HG03139 (cell line): ENCODE measurements around the gene NDUFA13.

ENCODE experiments used
- ATAC-seq: cut with Tn5 transposase; IDR thresholded peaks from one replicate; pipeline ENCODE4 v1.9.1; 2021; ENCODE audit not compliant: unreplicated experiment

Gene NDUFA13

GRCh38 chr19:19531951-19532805 lies 16.2 kb downstream of the NDUFA13 start:
- no peak for ATAC-seq

- no peak for ATAC-seq
Measured at GRCh38 chr19:19532806-19533701, 17.0 kb downstream of the NDUFA13 start.

DNA sequence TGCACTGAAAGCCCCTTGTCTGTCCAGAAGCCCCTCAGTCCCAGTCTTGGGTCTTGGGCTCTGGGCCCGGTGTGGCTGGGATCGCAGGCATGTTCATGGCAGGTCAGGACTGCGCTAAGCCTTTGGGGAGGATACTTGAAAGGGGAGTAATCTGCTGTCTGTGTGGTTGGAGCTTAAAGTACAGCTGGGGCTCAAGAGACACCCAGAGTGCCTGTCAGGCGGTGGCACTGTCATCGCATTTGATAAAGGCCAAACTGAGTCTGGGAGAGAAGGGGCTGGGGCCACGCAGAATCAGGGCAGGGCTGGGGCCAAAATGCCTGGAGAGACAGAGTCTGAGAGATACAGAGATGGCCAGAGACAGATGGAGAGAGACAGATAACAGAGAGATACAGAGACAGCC lies 17.8 kb downstream of the NDUFA13 start:
- ATAC-seq, result no peak

- no peak for ATAC-seq
Measured at GRCh38 chr19:19534556-19535265, 18.7 kb downstream of the NDUFA13 start.

- no peak for ATAC-seq
Measured at GRCh38 chr19:19535311-19536191, 19.5 kb downstream of the NDUFA13 start.

- no peak for ATAC-seq
Measured at GRCh38 chr19:19537075-19538048, 21.3 kb downstream of the NDUFA13 start.

GRCh38 chr19:19538061-19538784 lies 22.2 kb downstream of the NDUFA13 start, which contains the start of gene CILP2:
CILP2 (plus strand) TSS chr19:19538265; CDS start chr19:19538350, 85 bp downstream.
- no peak for ATAC-seq

DNA sequence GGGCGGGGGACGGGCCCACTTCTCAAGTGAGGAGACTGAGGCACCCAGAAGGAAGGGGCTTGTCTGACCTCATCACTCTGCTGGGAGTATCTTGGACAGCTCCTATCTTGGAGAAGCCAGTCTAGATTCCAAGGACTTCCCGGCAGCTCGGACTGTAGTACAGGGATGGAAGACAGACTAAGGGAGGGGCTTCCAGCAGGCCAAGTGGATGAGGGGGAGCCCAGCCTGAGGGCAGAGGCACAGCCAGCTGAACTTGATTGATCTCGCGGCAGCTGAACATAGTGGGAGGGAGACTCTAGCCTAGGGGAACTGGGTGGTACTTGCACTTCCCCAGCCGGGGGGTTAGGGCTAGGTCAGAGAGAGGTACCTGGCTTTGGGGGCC lies 22.8 kb downstream of the NDUFA13 start:
- no peak for ATAC-seq

DNA sequence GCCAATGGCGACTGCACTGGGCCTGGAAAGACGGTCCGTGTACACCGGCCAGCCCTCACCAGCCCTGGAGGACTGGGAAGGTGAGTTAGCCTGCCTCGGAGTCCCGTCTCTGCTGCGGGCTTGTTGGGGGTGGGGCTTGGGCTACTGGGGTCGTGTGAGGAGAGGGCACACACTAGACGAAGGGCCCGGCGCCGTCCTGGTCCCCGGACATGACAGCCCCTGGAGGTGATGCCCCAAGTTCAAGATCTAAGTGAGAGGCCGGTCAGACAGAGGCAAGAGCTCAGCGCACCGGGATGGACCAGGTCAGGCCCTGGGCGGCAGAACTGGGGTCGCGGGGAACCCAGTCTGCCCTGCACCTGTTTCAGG lies 23.7 kb downstream of the NDUFA13 start:
- no peak for ATAC-seq

GRCh38 chr19:19540064-19540714 lies 24.2 kb downstream of the NDUFA13 start:
- ATAC-seq, result no peak

DNA sequence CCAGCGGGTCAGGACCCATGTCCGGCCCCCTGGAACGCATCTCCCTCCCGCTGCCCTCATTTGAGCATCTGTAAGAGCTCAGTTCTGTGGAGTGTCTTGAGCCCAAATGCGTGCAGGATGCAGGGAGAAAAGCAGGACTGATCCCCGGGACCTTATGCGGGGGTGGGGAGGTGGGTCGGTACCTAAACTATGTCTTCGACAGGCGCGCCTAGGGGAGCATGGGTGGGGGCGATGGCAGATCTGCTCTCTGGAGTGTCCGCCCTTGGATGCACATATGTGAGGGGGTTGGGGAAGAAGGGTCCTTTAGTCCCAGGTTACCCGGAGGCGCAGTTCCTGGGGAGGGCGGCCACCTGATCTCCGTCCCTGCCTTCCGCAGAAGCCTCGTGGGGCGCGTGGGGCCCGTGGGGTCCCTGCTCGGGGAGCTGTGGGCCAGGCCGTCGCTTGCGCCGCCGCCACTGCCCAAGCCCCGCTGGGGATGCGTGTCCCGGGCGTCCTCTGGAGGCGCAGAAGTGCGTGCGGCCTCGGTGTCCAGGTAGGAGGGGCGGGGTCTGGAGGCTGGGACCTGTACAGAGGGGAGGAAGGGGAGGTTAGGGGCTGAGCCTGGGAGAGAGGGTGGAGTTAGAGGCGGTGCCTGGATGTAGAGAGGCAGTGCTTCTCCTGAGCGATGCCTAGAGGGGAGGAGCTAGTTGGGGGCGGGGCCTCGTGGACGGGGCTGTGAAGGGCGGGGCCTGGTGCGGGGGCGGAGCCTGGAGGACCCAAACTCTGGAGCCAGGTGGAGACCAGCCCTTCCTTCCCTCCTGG lies 24.9 kb downstream of the NDUFA13 start:
- no peak for ATAC-seq

DNA sequence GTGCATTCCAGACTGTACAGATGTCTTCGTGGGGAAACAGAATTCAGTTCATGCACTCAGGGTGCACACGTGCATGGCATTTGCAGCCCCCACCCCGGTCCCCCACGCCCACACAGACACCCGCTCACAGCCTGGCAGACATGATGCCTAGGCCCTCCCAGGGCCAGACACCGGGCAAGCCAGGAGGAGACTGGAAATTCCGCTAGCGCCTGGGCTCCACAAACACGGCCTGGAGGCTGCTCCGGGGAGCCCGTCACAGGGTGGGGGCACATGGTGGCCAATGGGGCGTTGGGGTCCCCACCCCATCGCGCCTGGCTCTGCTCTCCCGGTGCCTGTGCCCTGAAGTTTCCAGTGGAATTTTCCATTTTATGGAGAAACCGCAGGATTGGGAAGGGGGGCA lies 25.6 kb downstream of the NDUFA13 start:
- no peak for ATAC-seq

- no peak for ATAC-seq
Measured at GRCh38 chr19:19542507-19542906, 26.5 kb downstream of the NDUFA13 start.

- no peak for ATAC-seq
Measured at GRCh38 chr19:19543101-19543500, 27.1 kb downstream of the NDUFA13 start.

- no peak for ATAC-seq
Measured at GRCh38 chr19:19543640-19544039, 27.6 kb downstream of the NDUFA13 start.

DNA sequence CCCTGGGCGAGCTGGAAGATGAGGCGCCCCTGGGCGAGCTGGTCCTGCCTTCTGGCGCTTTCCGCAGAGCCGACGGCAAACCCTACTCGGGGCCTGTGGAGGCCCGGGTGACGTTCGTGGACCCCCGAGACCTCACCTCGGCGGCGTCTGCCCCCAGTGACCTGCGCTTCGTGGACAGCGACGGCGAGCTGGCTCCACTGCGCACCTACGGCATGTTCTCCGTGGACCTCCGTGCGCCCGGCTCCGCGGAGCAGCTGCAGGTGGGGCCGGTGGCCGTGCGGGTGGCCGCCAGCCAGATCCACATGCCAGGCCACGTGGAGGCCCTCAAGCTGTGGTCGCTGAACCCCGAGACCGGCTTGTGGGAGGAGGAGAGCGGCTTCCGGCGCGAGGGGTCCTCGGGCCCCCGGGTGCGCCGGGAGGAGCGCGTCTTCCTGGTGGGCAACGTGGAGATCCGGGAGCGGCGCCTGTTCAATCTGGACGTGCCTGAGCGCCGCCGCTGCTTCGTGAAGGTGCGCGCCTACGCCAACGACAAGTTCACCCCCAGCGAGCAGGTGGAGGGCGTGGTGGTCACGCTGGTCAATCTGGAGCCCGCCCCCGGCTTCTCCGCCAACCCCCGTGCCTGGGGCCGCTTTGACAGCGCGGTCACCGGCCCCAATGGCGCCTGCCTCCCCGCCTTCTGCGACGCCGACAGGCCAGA lies 28.4 kb downstream of the NDUFA13 start:
- ATAC-seq, result no peak
